Measurements from ENCODE around the gene PTPN1. TPM values are rescaled to one million over a fixed set of nuclear protein-coding genes. Genes with fewer than 3 reads are reported as not detected.
A peak's percentile ranks its signal among the peaks of the same experiment; 100 is the strongest.

Gene PTPN1
- total and polyA plus RNA-seq, 12 donors, result 15.5 to 45.3 (median 29.4) TPM

DNA sequence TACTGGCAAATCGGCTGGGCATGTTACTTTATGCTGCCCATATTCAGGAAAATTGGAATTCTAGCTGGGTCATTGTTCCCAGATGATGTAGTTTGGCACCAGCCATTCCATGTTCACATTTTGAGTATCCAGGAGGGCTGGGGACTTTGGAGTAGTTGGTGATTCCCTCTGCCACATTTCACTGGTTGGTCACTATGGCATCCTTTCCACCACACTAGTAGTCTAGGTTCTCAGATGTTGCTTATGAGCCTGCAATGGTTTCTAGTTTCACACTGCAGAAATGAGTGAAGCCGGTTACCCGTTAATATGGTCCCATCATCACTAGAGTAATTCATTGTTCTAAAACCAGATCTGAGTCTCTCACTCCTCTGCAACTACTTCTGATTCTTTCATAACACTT lies 4.6 kb downstream of the PTPN1 start:
- TF ChIP-seq, protein P1, sequence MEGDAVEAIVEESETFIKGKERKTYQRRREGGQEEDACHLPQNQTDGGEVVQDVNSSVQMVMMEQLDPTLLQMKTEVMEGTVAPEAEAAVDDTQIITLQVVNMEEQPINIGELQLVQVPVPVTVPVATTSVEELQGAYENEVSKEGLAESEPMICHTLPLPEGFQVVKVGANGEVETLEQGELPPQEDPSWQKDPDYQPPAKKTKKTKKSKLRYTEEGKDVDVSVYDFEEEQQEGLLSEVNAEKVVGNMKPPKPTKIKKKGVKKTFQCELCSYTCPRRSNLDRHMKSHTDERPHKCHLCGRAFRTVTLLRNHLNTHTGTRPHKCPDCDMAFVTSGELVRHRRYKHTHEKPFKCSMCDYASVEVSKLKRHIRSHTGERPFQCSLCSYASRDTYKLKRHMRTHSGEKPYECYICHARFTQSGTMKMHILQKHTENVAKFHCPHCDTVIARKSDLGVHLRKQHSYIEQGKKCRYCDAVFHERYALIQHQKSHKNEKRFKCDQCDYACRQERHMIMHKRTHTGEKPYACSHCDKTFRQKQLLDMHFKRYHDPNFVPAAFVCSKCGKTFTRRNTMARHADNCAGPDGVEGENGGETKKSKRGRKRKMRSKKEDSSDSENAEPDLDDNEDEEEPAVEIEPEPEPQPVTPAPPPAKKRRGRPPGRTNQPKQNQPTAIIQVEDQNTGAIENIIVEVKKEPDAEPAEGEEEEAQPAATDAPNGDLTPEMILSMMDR (IDR thresholded peaks at IDR 0.05), result no peak
- ATAC-seq (no peak), DNase-seq (no peak)
- intact Hi-C loops (cut with DNase I), result loop anchor here in 5 of 10 donors (5.0 kb wide), 4 partner anchors 38 to 63 kb away; no protein-coding TSS in a partner anchor
- Histone ChIP-seq H3K27ac (peak overlapping the region in 8 of 10 donors; percentile 22 to 98 (median 68)), H3K4me3 (no peak overlapping the region), H3K27me3 (no peaks in the 10 kb centered on the region), H3K9me3 (no peaks in the 10 kb centered on the region), H3K36me3 (no peaks in the 10 kb centered on the region), H3K4me1 (peaks cover 0 to 91% (median 83%) of the 10 kb centered on the region in 9 donors)
- 93 to 94% methylated on average over 3 of the region's 3 CpGs for WGBS, 2 donors

DNA sequence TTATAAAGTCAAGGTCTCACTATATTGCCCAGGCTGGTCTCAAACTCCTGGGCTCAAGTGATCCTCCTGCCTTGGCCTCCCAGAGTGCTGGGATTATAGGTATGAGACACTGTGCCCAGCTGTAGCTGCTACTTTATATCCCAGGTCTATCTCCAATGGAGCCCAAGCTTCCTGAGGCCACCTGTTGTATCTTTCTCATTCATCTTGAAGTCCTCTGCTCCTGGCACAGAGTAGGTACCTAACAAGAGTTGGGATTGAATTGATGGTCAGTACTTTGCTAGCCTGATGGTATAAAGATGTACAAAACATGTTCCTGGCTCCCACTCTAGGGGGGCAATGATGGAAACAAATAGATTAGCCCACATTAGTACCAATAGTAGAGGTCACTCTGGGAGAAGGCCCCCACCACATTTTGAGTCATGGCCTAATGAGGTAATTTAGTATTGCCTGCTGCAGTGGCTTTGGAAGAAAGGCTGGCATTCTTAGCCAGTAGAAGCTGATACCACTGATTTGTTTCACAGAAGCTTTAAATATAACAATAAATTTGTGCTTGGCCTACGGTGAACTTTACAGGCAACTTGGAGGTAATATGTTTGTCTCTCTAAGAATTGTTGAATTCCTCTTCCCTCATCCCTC lies 5.4 kb downstream of the PTPN1 start:
- Histone ChIP-seq H3K4me1 (peaks cover 1 to 98% (median 89%) of the 10 kb centered on the region in 9 donors), H3K27ac (peak overlapping the region in 5 of 10 donors; percentile 2 to 98 (median 45)), H3K9me3 (no peaks in the 10 kb centered on the region), H3K36me3 (no peaks in the 10 kb centered on the region), H3K4me3 (no peak overlapping the region), H3K27me3 (no peaks in the 10 kb centered on the region)
- intact Hi-C loops (cut with DNase I), result loop anchor here in 2 of 10 donors (5.0 kb wide), 2 partner anchors 37 to 47 kb away; no protein-coding TSS in a partner anchor
- 78 to 79% methylated on average over 1 of the region's 1 CpG for WGBS, 2 donors
- ATAC-seq (no peak), DNase-seq (no peak)
- TF ChIP-seq, protein P1 (IDR thresholded peaks at IDR 0.05), result no peak

DNA sequence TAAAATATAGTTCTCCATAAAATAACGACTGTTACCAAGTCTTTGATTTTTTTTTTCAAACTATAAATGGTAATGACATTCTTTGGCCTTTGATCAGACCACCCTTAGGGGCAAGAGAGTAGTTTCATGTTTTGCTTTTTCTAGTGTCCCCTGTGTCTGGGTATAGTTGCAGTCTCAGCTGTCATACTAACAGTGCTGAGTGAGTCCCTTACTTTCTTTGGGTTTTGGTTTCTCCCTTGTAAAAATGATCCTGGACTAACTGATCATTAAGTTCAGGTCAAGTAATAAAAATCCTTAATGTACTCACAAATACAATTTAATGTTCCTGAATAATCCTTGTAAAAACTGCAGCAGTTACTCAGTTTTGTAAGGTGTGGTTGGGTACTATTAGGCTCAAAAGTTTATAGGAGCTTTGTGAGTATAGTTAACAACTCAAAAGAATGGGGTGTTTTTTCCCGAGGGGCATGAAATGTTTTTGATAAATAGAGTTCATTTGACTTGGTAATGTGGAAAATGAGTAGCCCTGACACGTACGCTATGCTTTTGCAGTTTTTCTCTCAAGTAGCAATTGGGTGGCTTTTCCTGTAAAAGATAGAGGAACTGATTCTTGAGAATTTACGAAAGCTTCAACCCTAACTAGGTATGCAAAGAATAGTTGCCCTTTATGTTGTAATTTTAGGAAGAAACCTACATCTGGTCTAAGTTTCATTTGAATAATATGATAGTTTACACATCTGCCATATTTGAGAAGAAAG lies 6.2 kb downstream of the PTPN1 start:
- no peaks in the 10 kb centered on the region for H3K36me3 ChIP-seq
- TF ChIP-seq, protein P1 (IDR thresholded peaks at IDR 0.05), result no peak
- H3K4me1 ChIP-seq, result peaks cover 3 to 100% (median 91%) of the 10 kb centered on the region in 9 donors
- ATAC-seq (no peak), DNase-seq (no peak)
- H3K9me3 ChIP-seq, result no peaks in the 10 kb centered on the region
- intact Hi-C loops (cut with DNase I), result loop anchor here in 2 of 10 donors (5.0 kb wide), 2 partner anchors 36 to 46 kb away; no protein-coding TSS in a partner anchor
- H3K4me3 ChIP-seq, result peak overlapping the region in 1 of 10 donors; percentile 10
- no peaks in the 10 kb centered on the region for H3K27me3 ChIP-seq
- 81 to 85% methylated on average over 5 of the region's 5 CpGs for WGBS, 2 donors
- peak overlapping the region in 4 of 10 donors; percentile 28 to 98 (median 71) for H3K27ac ChIP-seq
